Measurements from ENCODE around the gene ZNF609.

DNA sequence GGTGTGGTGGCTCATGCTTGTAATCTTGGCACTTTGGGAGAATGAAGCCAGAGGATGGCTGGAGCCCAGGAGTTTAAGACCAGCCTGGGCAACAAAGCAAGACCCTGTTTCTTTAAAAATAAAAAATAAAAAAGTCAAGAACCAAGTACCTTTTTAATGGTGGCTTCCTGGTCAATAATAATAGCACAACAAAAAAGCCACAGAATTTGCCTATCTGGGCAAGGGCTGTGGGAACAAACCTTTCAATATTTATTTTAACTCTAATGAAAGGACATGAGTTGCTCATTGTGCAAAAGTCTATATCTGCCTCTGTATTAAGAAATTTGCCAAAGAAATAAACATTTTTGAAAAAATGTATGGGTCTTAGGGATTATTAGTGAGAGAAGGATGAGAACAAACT, 2.1 kb downstream of the ZNF609 start:
- TF ChIP-seq EZH2 (IDR thresholded peaks at IDR 0.05) (no peak), POLR2AphosphoS5 (IDR thresholded peaks at IDR 0.05; ENCODE audit: borderline replicate concordance, low read depth, low read length) (no peak), FOXP2 (optimal IDR thresholded peaks at IDR 0.05; ENCODE audit: control extremely low read depth, extremely low read length, insufficient read depth) (no peak)

Measured in SK-N-MC (cell line).